ENCODE results near the gene PGPEP1.

PGPEP1 gene

GRCh38 chr19:18389726-18390064 lies 49.3 kb downstream of the PGPEP1 start:
- TF ChIP-seq CTCF (IDR thresholded peaks at IDR 0.05; ENCODE audit: insufficient read depth, low read length) (no peak), POLR2AphosphoS5 (IDR thresholded peaks at IDR 0.05; ENCODE audit: low read depth) (no peak), SPI1 (IDR thresholded peaks at IDR 0.05; ENCODE audit: borderline replicate concordance, low read depth) (no peak), REST (IDR thresholded peaks at IDR 0.05; ENCODE audit: insufficient replicate concordance, low read depth) (no peak)
- no peak overlapping the region for H3K27ac ChIP-seq (replicated peaks)
- H3K4me3 ChIP-seq (replicated peaks; ENCODE audit: insufficient read depth, low read length), result no peak overlapping the region
- H3K27me3 ChIP-seq (ENCODE audit: insufficient read depth, poor library complexity, severe bottlenecking), result peaks cover 7% of the 10 kb centered on the region
- no peak for DNase-seq (ENCODE audit: low read depth in 1 of 2, low spot score in 1 of 2)

- TF ChIP-seq GABPA (IDR thresholded peaks at IDR 0.05; ENCODE audit: low read depth) (no peak), SPI1 (IDR thresholded peaks at IDR 0.05; ENCODE audit: borderline replicate concordance, low read depth) (no peak), POLR2AphosphoS5 (IDR thresholded peaks at IDR 0.05; ENCODE audit: low read depth) (no peak), REST (IDR thresholded peaks at IDR 0.05; ENCODE audit: insufficient replicate concordance, low read depth) (no peak), CTCF (IDR thresholded peaks at IDR 0.05; ENCODE audit: insufficient read depth, low read length) (no peak)
Observed at GRCh38 chr19:18390065-18390907, 49.9 kb downstream of the PGPEP1 start.

GRCh38 chr19:18391509-18392075 lies 51.2 kb downstream of the PGPEP1 start:
- Histone ChIP-seq H3K27ac (replicated peaks) (no peak overlapping the region), H3K27me3 (ENCODE audit: insufficient read depth, poor library complexity, severe bottlenecking) (peaks cover 4% of the 10 kb centered on the region), H3K4me3 (replicated peaks; ENCODE audit: insufficient read depth, low read length) (no peak overlapping the region)
- TF ChIP-seq SPI1 (IDR thresholded peaks at IDR 0.05; ENCODE audit: borderline replicate concordance, low read depth) (no peak), POLR2AphosphoS5 (IDR thresholded peaks at IDR 0.05; ENCODE audit: low read depth) (no peak), REST (IDR thresholded peaks at IDR 0.05; ENCODE audit: insufficient replicate concordance, low read depth) (no peak), CTCF (IDR thresholded peaks at IDR 0.05; ENCODE audit: insufficient read depth, low read length) (no peak), GABPA (IDR thresholded peaks at IDR 0.05; ENCODE audit: low read depth) (no peak)
- no peak for DNase-seq (ENCODE audit: low read depth in 1 of 2, low spot score in 1 of 2)

More at GRCh38 chr19:18390065-18390907, 49.9 kb downstream of the PGPEP1 start:
- DNase-seq (ENCODE audit: low read depth in 1 of 2, low spot score in 1 of 2), result no peak
- Histone ChIP-seq H3K27ac (replicated peaks) (no peak overlapping the region), H3K4me3 (replicated peaks; ENCODE audit: insufficient read depth, low read length) (no peak overlapping the region), H3K27me3 (ENCODE audit: insufficient read depth, poor library complexity, severe bottlenecking) (peaks cover 5% of the 10 kb centered on the region)
